HEK293T (cell line): ENCODE results near the gene EIF5.

ENCODE experiments used
- CTCF ChIA-PET: fragments of 350-600 bp; formaldehyde crosslinking; extraction: SDS; loops from one replicate; lab custom pipeline; 2021; ENCODE audit warnings: antibody characterized with exemption, inconsistent platforms; lab: Yijun Ruan, JAX
- POLR2A ChIA-PET: fragments of 350-600 bp; formaldehyde crosslinking; extraction: SDS; loops from one replicate; lab custom pipeline; 2020; ENCODE audit warnings: antibody characterized with exemption, inconsistent platforms; lab: Yijun Ruan, JAX
- DNase-seq: peaks from one replicate; pipeline ENCODE4 v3.0.0; 2012; ENCODE audit warnings: mixed read lengths; ENCODE audit errors: extremely low spot score
- ARNT ChIP-seq: fragments of 450-650 bp; IDR thresholded peaks from 2 replicates; pipeline ENCODE4 v1.6.1; 2017; ENCODE audit warnings: mild to moderate bottlenecking
- BHLHE40 ChIP-seq: fragments of 450-650 bp; IDR thresholded peaks from 2 replicates; pipeline ENCODE4 v1.6.1; 2016; ENCODE audit warnings: mild to moderate bottlenecking, moderate library complexity, borderline replicate concordance
- CTBP1 ChIP-seq: fragments of 450-650 bp; IDR thresholded peaks from 2 replicates; pipeline ENCODE4 v1.6.1; 2016; ENCODE audit warnings: borderline replicate concordance
- ELF4 ChIP-seq: fragments of 450-650 bp; IDR thresholded peaks from 2 replicates; pipeline ENCODE4 v1.6.1; 2017; ENCODE audit warnings: antibody characterized with exemption
- FOXA1 ChIP-seq: fragments of 450-650 bp; IDR thresholded peaks from 2 replicates; pipeline ENCODE4 v1.6.1; 2016; ENCODE audit warnings: mild to moderate bottlenecking
- FOXK2 ChIP-seq: fragments of 450-650 bp; IDR thresholded peaks from 2 replicates; pipeline ENCODE4 v1.6.1; 2016; ENCODE audit warnings: mild to moderate bottlenecking
- FOXM1 ChIP-seq: fragments of 450-650 bp; IDR thresholded peaks from 2 replicates; pipeline ENCODE4 v1.6.1; 2017; ENCODE audit warnings: mild to moderate bottlenecking, borderline replicate concordance
- HDGF ChIP-seq: fragments of 450-650 bp; IDR thresholded peaks from 2 replicates; pipeline ENCODE4 v1.6.1; 2017; ENCODE audit warnings: antibody characterized with exemption, borderline replicate concordance
- L3MBTL2 ChIP-seq: fragments of 450-650 bp; conservative IDR thresholded peaks from 2 replicates; pipeline ENCODE4 v1.6.1; 2016; ENCODE audit warnings: mild to moderate bottlenecking
- LEF1 ChIP-seq: fragments of 450-650 bp; IDR thresholded peaks from 2 replicates; pipeline ENCODE4 v1.6.1; 2017; ENCODE audit warnings: mild to moderate bottlenecking, borderline replicate concordance
- NFRKB ChIP-seq: fragments of 450-650 bp; IDR thresholded peaks from 2 replicates; pipeline ENCODE4 v1.6.1; 2016; ENCODE audit warnings: mild to moderate bottlenecking, moderate library complexity
- PKNOX1 ChIP-seq: fragments of 450-650 bp; IDR thresholded peaks from 2 replicates; pipeline ENCODE4 v1.6.1; 2016
- SP1 ChIP-seq: fragments of 450-650 bp; IDR thresholded peaks from 2 replicates; pipeline ENCODE4 v1.6.1; 2017
- SUZ12 ChIP-seq: fragments of 450-650 bp; IDR thresholded peaks from 2 replicates; pipeline ENCODE4 v1.6.1; 2016; ENCODE audit warnings: mild to moderate bottlenecking
- TARDBP ChIP-seq: fragments of 450-650 bp; IDR thresholded peaks from 2 replicates; pipeline ENCODE4 v1.6.1; 2016
- ZNF384 ChIP-seq: fragments of 450-650 bp; IDR thresholded peaks from 2 replicates; pipeline ENCODE4 v1.6.1; 2016

The EIF5 gene

DNA sequence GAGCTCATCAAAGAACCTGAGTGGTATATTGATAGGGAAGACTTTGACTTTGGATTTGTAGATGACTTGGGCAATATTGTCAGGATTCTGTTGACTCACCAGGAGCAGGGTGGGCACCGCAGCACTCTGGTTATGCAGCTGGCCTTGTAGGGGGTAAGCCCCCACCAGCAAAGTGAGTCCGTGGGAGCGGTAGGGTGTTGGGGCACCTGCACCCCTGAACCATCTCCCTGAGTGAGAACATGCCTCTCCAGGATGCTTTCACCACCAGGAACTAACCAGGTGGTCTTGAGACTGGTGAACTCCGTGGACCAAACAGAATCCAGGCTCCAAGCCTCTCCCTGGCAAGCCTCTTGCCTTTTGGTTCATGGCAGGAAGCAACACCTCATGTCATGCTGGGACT, 44.0 kb upstream of the EIF5 start:
- no peak for DNase-seq
- TF ChIP-seq LEF1 (no peak), FOXM1 (no peak), ZNF384 (no peak), FOXK2 (no peak)
- ChIA-PET CTCF (interaction anchor here (1.0 kb wide), 1 partner anchor 185 kb away, joined by 4 read pairs; no protein-coding TSS in a partner anchor), POLR2A (interaction anchor here (2.5 kb wide), 1 partner anchor 43 kb away, joined by 6 read pairs; the partner anchor contains the start of gene EIF5)

- TF ChIP-seq BHLHE40 (no peak), FOXM1 (no peak), PKNOX1 (no peak), NFRKB (no peak), TARDBP (no peak), ARNT (no peak), ELF4 (no peak)
- no peak for DNase-seq
- POLR2A ChIA-PET, result interaction anchor here (2.5 kb wide), 1 partner anchor 43 kb away, joined by 6 read pairs; the partner anchor contains the start of gene EIF5
- CTCF ChIA-PET, result interaction anchor here (1.0 to 2.4 kb wide), 2 partner anchors 185 to 186 kb away, joined by 4 to 36 read pairs; no protein-coding TSS in a partner anchor
These were observed 43.5 kb upstream of the EIF5 start for GRCh38 chr14:103290494-103290893.

- DNase-seq, result no peak
- TF ChIP-seq ZNF384 (no peak), FOXK2 (no peak), PKNOX1 (peak; percentile 14; the same call in 1 of the 2 replicates)
- POLR2A ChIA-PET, result interaction anchor here (2.5 kb wide), 1 partner anchor 43 kb away, joined by 6 read pairs; the partner anchor contains the start of gene EIF5
- CTCF ChIA-PET, result interaction anchor here (1.1 to 2.4 kb wide), 3 partner anchors 180 to 195 kb away, joined by 3 to 36 read pairs (median 3); no protein-coding TSS in a partner anchor
These were observed 43.1 kb upstream of the EIF5 start for GRCh38 chr14:103290961-103291360.

DNA sequence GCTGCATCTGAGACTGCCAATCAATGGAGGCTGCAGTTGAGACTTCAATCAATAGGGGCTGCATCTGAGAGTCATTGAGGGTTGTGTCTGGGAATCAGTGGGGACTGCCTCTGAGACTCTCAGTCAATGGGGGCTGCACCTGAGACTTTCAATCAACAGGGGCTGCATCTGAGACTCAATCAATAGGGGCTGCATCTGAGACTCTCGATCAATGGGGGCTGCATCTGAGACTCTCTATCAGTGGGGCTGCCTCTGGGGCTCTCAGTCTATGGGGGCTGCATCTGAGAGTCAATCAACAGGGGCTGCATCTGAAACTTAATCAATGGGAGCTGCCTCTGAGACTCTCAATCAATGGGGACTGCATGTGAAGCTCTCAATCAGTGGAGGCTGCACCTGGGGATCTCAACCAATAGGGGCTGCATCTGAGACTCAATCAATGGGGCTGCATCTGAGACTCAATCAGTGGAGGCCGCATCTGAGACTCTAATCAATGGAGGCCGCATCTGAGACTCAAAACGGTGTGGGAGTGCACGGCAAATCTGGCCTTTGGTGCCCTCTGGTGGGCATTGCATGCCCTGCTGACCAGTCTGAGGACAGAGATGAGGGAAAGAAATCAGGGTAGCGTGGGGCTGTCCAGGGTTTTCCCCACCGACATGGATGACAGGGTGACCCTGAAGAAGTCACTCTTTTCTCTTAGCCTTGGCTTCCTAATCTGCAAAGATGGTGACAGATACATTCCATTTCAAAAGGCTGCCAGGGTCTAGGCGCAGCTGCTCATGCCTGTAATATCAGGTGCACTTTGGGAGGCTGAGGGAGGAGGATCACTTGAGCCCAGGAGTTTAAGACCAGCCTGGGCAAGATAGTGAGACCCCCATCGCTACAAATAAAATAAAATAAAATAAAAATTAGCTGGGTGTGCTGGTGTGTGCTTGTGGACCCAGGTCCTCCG, 41.3 kb upstream of the EIF5 start:
- ChIA-PET POLR2A (no interaction called here), CTCF (interaction anchor here (0.5 to 2.4 kb wide), 8 partner anchors 15 to 911 kb away, joined by 3 to 36 read pairs (median 4); no protein-coding TSS in a partner anchor)
- peak; percentile 82 for DNase-seq
- TF ChIP-seq SUZ12 (no peak), FOXA1 (no peak), CTBP1 (no peak), NFRKB (no peak), ELF4 (no peak), L3MBTL2 (no peak), FOXK2 (no peak), BHLHE40 (no peak), FOXM1 (no peak), ARNT (no peak), HDGF (no peak), SP1 (no peak)

DNA sequence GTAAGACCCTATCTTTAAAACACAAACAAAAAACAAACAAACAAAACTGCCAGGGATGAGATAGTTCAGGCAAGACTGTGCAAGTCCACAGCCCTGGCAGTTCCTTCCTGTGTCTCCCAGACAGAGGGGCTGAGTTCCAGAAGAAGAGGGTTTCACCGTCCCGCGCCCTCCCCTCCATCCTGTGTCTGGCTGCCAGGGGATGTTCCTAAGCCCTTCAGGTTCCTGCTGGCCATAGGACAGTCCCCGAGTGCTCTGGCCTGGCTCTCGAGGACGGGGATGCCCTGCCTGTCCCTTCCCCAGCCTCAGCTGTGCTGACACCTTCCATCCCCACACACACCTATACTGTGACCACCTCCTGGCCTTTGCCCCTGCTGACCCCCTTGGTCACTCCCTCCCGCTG, 40.6 kb upstream of the EIF5 start:
- POLR2A ChIA-PET, result no interaction called here
- CTCF ChIA-PET, result no interaction called here
- no peak for DNase-seq
- TF ChIP-seq FOXM1 (no peak), BHLHE40 (no peak), L3MBTL2 (no peak), SUZ12 (no peak), HDGF (no peak), LEF1 (no peak), ELF4 (no peak), SP1 (no peak), ZNF384 (no peak)

DNA sequence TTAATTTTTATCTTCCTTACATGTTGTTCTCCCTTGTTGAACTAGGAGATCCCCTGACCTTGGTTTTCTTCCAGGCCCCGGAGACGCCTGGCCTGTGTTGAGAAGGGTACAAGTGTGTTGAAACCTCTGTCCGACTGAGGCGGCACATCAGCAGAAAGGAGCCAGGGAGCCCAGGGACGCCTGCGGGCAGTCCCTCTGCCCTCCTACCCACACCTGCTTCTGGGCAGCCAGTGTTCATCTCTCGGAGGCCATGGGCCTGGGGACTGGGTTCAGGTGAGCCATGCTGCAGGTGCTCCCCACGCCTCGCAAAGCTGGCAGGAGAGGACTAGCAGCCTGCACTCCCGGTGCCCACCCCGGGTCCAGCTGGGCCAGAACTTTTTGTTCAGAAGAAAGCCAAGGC, 39.9 kb upstream of the EIF5 start:
- CTCF ChIA-PET, result interaction anchor here (1.3 kb wide), 1 partner anchor 189 kb away, joined by 7 read pairs; no protein-coding TSS in a partner anchor
- POLR2A ChIA-PET, result interaction anchor here (1.0 kb wide), 1 partner anchor 40 kb away, joined by 3 read pairs; the partner anchor contains the start of gene EIF5
- no peak for TF ChIP-seq HDGF
- TF ChIP-seq SP1, result no peak
- TF ChIP-seq ELF4, result no peak
- no peak for TF ChIP-seq FOXA1
- no peak for TF ChIP-seq PKNOX1
- TF ChIP-seq LEF1, result no peak
- TF ChIP-seq ZNF384, result no peak
- TF ChIP-seq FOXK2, result no peak
- TF ChIP-seq ARNT, result no peak
- no peak for TF ChIP-seq CTBP1
- TF ChIP-seq SUZ12, result no peak
- no peak for TF ChIP-seq BHLHE40
- TF ChIP-seq TARDBP, result no peak
- no peak for DNase-seq
